ENCODE data around the gene PAOX.
A peak's percentile ranks its signal among the peaks of the same experiment; 100 is the strongest.

The PAOX gene

GRCh38 chr10:133379152-133379800 lies at the start of gene PAOX:
Gene PAOX (plus strand): TSS chr10:133379262. CDS start chr10:133379317, 55 bp downstream.
- DNase-seq (ENCODE audit: low spot score), result peak; percentile 92

GRCh38 chr10:133329491-133330202 lies 49.4 kb upstream of the PAOX start:
- peak; percentile 91 for DNase-seq (ENCODE audit: low spot score)

DNA sequence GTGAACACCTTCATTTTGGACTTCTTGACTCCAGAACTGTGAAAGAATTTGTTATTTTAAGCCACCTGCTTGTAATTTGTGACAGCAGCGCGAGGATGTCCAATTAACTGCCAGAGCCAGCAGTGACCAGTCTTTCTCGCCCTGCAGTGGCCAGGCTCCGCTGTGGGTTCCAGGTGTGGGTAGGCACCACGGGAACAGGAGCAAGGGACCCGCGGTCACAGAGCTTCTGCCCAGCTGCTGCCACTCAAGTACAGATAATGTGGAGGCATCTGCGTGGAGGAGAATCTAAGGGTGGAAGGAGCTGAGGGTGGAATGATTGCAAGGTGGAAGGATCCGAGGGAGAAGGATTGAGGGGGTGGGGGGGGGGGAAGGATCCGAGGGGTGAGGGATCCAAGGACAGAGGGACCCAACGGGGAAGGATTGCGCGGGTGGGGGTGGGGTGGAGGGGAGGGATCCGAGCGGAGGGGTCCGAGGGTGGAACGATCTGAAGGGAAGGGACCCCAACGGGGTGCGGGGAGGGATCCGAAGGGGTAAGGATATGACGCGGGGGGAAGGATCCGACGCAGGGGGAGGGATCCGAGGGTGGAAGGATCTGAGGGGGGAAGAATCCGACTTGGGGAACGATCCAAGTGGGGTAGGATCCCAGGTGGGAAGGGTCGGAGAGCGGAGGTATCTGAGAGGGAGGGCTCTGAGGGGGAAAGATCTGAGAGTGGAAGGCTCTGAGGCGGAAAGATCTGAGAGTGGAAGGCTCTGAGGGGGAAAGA lies 45.9 kb upstream of the PAOX start:
- no peak for DNase-seq (ENCODE audit: low spot score)

GRCh38 chr10:133334503-133335245 lies 44.4 kb upstream of the PAOX start:
- peak; percentile 54 for DNase-seq (ENCODE audit: low spot score)

DNA sequence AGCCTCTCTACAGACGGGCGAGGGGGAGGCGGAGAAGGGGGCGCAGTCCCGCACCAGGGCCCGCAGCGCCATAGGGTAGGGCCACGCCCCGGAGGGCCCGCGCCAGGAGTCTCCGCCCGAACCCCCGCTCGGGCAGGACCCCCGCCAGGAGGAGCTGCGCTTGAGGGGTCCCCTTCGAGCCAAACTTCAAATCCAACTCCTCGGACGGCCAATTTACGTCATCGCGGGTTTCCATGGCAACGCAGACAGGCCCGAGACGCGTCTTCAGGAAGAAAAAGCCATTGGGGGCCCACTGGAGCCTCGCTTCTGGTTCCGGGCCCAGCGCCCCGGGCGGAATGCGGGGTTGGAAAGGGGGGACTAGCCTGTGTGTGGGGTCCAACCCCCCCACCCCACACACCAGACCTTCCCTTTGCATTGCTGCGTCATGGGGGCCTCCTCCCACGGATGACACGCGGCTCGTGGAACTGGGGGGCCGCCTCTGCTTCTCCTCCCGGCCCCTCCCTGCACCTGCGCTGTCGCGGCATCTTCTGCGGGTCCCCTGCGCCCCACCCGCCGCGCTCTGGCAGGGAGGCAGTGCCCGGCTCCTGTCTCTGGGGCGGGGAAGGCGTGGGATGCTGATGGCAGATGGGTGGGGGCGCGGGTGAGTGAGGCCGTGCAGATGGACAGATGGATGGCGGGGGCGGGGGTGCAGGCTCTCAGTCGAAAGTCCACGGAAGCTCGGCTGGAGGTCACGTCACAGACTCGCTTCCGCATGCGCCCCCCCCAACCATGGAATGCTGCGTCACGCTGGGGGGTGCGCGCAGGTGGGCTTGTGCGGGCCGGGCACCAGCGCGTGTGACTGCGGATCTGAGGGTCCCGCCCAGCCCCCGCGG lies 43.6 kb upstream of the PAOX start:
- DNase-seq (ENCODE audit: low spot score), result peak; percentile 78

DNA sequence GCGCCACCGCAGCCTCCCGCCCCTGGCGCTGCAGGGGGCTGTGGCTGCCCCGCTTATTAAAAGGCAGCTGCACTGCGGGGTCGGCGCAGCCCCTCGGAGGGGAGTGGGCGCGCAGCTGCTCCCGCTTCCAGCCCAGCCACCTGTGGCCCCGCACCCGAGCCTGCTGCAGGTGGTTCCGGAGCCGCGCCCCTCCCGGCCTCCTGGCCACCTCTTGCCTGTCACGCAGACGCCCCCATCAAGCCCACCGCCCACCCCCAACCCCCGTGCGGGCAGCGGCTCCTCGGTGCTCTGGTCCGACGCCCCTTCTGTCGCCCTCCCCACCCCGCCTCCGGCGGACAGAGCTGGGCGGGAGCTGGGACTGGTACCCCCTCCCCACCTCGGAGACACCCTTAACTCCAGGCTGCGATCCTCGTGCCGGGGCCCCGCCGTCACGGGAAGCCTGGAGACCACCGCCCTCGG lies 42.9 kb upstream of the PAOX start:
- DNase-seq (ENCODE audit: low spot score), result no peak

GRCh38 chr10:133336577-133337369 lies 42.3 kb upstream of the PAOX start, which contains the start of gene CALY:
Gene CALY (minus strand): TSS chr10:133336896. CDS start chr10:133328989, 7,907 bp downstream.
- no peak for DNase-seq (ENCODE audit: low spot score)

- no peak for DNase-seq (ENCODE audit: low spot score)
Observed at GRCh38 chr10:133337370-133337725, 41.7 kb upstream of the PAOX start.

DNA sequence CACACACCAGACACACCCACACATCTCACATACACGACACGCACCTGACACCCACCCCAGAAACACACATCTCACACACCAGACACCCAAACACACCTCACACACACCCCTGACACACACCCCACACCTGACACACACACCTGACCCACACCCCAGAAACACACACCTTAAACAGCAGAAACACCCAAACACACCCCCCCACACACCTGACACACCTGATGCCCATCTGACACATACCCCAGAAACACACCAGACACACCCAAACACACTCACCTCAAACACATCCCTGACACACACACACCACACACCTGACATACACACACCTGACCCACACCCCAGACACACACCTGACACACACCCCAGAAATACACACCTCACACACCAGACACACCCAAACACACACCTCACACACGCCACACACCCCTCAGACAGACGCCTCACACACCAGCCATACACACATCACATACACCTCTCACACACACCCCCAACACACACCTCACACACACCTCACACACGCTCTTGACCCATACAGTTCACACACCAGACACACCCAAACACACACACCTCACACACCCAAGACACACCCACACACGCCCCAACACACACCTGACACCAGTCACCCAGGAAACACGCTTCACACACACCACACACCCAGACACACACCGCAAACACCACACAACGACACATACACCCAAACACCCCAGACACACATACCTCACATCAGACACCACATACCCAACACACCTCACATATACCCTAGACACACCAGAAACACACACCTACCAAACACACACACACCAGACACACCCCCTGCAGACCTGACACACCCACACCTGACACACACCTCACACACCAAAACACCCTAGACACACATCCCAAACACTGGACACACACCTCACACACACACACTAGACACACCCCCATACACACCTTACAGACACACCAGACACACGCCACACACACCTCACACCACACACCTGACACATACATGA lies 40.7 kb upstream of the PAOX start:
- DNase-seq (ENCODE audit: low spot score), result no peak

- no peak for DNase-seq (ENCODE audit: low spot score)
Observed at GRCh38 chr10:133339708-133340380, 39.2 kb upstream of the PAOX start.

GRCh38 chr10:133341983-133342382 lies 37.1 kb upstream of the PAOX start:
- no peak for DNase-seq (ENCODE audit: low spot score)

DNA sequence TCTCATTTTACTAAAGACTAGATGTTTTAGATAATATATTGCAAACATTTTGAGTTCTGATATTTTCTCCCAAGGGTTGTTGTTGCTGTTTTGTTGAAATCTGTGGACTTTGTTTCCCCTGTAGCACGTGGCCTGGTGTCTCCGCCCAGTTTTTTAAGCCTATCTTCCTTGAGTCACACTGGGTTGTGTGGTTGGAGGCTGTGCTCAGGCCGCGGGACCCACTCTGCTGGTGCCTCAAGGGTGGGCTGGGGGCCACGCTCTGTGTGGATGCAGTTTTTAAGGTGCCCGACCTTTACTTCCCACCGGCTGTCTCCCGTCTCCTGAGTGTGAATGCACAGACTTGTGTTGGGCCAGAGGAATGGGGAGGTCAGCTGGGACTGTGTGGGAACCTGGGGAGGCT lies 36.1 kb upstream of the PAOX start:
- DNase-seq (ENCODE audit: low spot score), result no peak

DNA sequence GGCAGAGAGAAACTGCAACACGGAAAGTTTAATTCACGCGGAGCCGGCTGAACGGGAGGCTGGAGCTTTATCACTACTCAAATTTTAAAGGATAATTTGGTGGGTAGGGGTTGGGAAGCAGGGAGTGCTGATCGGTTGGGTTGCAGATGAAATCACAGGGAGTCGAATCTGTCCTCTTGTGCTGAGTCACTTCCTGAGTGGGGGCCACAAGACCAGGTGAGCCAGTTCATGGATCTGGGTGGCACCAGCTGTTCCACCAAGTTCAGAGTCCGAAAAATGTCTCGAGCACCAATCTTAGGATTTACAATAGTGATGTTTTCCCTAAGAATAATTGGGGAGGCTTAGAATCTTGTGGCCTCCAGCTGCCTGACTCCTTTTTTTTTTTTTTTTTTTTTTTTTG lies 35.5 kb upstream of the PAOX start:
- no peak for DNase-seq (ENCODE audit: low spot score)

DNA sequence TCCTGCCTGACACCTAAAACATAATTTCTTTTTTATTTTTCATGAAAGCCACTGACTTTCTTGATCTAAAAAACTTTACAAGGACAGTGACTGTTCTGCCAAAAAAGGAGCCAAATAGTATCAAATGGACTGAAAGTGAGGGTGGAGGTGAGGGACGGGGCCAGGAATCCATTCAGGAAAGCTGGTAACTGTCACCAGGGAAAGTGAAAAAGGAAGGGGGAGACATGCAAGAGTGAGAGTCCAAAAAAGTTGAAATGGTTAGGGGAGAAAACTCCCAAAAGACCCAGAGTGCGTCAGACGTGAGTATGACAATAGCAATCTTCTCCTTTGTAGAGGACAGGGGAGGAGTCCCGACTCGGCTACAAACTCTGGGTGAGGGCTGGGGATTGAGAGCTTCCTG lies 34.8 kb upstream of the PAOX start:
- DNase-seq (ENCODE audit: low spot score), result no peak

- DNase-seq (ENCODE audit: low spot score), result no peak
Observed at GRCh38 chr10:133346413-133346812, 32.6 kb upstream of the PAOX start.

DNA sequence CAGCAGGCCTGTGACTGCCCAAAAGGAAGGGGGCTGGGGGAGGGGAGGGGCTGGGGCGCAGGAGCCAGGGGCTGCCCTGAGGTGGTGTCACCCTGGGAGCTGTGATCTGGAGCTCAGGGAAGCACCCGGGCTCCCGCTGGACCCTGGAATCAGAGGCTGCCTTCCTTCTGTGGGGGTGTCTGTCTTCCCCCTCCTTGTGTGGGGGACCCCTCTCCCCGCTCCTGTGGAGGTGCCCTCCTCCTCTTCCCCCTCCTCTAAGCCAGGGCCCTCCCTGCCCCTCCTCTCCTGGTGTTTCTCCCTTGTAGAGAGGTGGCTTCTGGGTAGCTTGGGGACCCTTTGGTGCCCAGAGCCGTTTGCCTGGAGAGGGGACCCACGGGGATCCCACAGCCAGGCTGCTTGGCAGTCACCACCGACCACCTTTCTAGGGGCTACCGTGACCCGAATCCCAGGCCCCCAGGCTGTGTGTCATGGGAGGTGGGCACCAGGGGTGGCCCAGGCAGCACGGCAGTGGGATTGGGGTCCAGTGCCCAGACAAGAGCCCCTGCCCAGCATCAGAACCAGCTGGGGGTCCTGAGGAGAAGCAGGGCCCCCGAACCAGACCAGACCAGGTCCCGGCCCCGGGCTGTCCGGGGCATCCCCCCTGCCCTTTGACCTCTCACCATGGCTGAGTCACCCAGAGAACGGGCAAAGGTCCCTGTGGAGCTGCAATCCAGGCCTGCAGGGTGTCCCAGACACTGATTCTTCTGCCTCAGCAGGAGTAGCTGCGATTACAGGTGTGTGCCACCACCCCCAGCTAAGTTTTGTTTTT lies 31.1 kb upstream of the PAOX start:
- no peak for DNase-seq (ENCODE audit: low spot score)

DNA sequence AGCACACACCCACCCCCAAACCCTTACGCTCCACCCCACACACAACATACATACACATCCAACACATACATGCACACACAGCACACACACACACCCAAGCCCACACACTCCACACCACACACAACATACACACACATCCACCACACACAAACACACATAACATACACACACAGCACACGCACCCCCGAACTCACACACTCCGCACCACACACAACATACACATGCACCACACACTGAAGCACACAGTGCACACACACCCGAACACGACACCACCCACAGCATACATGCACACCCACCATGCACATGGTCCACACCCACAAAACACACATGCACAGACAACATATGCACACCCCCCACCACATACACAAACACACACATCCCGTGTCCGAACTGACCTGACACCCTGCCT lies 29.9 kb upstream of the PAOX start:
- DNase-seq (ENCODE audit: low spot score), result no peak

DNA sequence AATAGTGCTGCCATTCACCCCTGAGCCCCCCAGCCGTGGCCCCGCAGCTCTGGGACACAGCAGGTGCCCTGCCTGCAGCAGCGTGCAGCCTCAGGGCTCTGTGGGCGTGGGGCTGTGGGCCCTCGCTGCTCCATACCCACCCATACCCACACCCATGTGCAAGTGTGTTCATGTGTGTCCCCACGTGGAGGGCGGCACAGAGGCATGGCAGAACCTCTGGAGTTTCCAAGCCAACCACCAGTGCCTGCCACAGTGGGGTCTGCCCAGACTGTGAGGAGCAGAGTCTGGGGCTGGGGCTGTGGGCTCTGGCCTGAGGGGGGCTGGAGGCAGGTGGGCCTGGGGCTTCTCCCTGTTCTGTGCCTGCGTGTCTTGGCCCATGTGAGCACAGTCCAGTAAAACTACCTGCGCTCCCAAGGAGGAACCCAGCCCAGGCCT lies 29.5 kb upstream of the PAOX start:
- no peak for DNase-seq (ENCODE audit: low spot score)
